ENCODE data around the gene ITK.

DNA sequence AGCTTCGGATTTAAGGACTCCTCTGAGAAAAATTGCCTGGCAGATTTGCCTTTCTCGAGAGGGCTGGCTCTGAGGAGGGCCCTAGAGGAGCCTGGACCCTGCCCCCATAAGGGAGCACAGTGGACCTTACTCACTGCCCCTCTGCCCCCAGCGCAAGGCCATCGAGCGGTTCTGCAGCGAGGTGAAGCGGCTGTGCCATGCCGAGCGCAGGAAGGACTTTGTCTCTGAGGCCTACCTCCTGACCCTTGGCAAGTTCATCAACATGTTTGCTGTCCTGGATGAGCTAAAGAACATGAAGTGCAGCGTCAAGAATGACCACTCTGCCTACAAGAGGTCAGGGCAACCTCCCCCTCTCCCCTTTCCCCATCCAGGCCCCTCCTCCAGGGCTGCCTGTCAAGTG, 119.9 kb downstream of the ITK start:
- TF ChIP-seq, protein P1, sequence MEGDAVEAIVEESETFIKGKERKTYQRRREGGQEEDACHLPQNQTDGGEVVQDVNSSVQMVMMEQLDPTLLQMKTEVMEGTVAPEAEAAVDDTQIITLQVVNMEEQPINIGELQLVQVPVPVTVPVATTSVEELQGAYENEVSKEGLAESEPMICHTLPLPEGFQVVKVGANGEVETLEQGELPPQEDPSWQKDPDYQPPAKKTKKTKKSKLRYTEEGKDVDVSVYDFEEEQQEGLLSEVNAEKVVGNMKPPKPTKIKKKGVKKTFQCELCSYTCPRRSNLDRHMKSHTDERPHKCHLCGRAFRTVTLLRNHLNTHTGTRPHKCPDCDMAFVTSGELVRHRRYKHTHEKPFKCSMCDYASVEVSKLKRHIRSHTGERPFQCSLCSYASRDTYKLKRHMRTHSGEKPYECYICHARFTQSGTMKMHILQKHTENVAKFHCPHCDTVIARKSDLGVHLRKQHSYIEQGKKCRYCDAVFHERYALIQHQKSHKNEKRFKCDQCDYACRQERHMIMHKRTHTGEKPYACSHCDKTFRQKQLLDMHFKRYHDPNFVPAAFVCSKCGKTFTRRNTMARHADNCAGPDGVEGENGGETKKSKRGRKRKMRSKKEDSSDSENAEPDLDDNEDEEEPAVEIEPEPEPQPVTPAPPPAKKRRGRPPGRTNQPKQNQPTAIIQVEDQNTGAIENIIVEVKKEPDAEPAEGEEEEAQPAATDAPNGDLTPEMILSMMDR (IDR thresholded peaks at IDR 0.05; ENCODE audit: insufficient read depth, low read length, poor library complexity, severe bottlenecking), result no peak
- no peak for TF ChIP-seq EZH2phosphoT487 (conservative IDR thresholded peaks at IDR 0.05; ENCODE audit: low read length)

All from SU-DHL-6 (cell line).